Inflammatory macrophage (primary cell): ENCODE data around the gene ZC3H10.
"Not testable (repeated sequence)": the region's sequence is repeated elsewhere in the genome, so short reads cannot be mapped to it uniquely, and the experiment has no call there.

Experiments
- DNase-seq, 2 donors: peaks; one replicate each; pipeline ENCODE4 v3.0.0-alpha.2; 2020 to 2022

Gene ZC3H10

DNA sequence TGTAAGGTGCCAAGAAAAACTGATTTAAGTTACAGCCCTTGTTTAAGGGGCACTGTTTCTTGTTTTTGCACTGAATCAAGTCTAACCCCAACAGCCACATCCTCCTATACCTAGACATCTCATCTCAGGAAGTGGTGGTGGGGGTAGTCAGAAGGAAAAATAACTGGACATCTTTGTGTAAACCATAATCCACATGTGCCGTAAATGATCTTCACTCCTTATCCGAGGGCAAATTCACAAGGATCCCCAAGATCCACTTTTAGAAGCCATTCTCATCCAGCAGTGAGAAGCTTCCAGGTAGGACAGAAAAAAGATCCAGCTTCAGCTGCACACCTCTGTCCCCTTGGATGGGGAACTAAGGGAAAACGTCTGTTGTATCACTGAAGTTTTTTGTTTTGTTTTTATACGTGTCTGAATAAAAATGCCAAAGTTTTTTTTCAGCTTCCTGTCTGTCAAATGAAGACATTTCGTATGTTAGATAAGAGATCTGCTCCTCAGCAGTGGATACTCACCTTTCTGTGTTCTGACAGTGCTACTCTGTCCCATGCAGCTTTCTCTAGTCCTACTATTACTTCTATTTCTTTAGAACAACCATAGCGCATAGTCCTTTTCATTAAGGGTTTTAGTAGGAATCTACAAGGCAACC lies 14.9 kb upstream of the ZC3H10 start:
- DNase-seq = no peak

GRCh38 chr12:56103823-56104108 lies 14.3 kb upstream of the ZC3H10 start:
- no peak for DNase-seq

GRCh38 chr12:56104109-56104814 lies 13.8 kb upstream of the ZC3H10 start, which contains the start of gene PA2G4:
PA2G4 (plus strand) TSS chr12:56104559; CDS start chr12:56104738, 179 bp downstream.
- peak; percentile 100 for DNase-seq

DNA sequence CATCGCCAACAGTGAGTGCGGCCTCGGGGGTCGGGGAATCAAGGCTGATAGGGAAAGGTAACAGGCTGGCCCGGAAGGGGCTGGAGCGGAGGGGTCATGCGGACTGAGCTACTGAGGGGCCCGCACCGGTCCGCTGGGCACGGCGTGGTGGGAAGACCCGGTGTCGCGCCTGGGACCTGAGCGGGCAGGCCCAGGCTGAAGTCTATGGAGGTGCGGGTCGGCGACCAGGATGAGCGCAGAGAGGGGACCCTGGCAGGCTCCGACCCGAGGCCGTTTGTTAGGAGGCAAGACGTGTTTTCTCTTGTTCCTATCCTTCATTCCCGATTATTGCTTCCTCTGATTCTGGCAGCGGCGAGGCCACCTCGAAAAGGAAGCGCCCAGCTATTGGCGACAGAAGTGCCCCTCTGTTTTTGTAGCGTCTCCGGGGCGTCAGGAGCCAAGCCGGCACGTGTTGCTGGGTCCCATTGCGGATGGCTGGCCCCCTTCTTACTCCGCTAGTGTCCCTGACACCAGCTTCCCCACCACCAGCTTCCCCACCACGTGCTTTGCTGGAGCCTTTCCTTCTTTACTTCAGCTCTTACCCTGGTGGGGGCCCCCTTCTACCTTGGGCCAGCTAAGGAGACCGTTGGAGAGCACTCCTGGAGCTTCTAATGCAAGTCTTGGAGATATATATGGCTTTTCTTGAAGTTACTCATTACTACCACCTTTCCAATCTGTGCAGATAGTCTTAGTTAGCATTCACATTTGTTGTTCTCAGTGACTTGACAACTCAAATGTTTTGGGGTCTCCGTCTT lies 13.1 kb upstream of the ZC3H10 start:
- peak in 1 of 2 donors; percentile 46 for DNase-seq

GRCh38 chr12:56105609-56105902 lies 12.5 kb upstream of the ZC3H10 start:
- no peak for DNase-seq

DNA sequence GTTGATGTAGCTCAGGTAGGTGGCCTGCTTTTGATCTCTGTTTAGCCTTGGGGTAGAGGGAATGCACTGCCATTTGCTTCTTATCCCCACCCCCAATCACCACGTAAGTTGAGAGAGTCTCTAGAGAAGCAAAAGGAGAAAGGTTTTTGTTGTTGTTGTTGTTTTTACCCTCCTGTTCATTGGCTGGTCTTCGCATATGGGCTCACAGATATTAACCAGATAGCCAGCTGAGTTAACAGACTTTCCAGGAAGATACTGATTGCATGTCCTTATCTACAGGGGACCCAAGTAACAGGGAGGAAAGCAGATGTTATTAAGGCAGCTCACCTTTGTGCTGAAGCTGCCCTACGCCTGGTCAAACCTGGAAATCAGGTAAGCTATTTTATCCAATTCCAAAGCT lies 10.8 kb upstream of the ZC3H10 start:
- DNase-seq = no peak

DNA sequence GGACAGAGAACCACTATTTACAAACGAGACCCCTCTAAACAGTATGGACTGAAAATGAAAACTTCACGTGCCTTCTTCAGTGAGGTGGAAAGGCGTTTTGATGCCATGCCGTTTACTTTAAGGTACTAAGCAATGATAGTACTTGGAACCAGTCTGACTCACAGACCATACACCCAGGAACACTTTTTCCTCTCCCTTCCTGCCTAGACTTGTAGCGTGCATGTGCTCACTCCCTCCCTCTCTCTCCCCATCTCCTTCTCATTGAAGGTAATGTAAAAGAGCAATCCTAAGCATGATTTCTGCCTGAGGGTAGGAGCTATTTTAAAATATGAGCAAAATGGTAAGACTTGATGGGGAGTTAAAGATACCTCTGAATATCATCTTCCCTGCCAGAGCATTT lies 7.5 kb upstream of the ZC3H10 start:
- no peak for DNase-seq

DNA sequence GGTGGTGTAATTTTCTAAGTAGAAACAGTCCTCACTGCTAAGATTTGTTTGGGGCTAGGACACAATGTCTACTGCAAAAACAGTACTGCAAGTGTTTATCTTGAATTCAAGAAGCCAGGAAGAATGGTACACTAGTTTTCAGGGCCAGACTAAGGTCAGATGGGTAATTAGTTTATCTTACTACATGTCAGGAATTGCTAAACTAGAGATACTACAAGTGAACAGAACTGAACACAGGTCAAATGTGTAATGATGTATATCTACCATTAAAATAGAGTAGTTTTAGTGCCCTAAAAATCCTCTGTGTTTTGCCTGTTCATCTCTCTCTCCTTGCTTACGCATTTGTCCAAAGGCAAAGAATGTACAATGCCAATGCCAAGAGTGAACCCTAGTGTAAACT lies 4.0 kb upstream of the ZC3H10 start:
- DNase-seq = no peak

DNA sequence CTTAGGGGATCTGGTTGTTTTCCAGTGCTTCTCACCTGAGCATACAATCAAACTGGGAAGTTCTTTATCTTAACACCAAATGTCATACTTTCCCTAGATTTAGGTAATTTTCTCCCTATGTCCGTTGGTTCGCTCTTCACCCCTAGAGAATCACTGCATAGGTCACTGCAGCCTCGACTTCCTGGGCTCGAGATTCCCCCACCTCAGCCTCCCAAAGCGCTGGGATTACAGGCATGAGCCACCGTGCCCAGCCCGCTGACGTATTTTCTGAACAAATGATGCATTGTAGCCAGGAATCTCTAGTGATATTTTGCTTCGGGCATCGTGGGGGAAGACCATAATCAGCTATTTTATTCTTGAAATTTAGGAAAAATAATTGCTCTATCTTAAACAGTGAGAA lies 2.7 kb upstream of the ZC3H10 start:
- DNase-seq = no peak

DNA sequence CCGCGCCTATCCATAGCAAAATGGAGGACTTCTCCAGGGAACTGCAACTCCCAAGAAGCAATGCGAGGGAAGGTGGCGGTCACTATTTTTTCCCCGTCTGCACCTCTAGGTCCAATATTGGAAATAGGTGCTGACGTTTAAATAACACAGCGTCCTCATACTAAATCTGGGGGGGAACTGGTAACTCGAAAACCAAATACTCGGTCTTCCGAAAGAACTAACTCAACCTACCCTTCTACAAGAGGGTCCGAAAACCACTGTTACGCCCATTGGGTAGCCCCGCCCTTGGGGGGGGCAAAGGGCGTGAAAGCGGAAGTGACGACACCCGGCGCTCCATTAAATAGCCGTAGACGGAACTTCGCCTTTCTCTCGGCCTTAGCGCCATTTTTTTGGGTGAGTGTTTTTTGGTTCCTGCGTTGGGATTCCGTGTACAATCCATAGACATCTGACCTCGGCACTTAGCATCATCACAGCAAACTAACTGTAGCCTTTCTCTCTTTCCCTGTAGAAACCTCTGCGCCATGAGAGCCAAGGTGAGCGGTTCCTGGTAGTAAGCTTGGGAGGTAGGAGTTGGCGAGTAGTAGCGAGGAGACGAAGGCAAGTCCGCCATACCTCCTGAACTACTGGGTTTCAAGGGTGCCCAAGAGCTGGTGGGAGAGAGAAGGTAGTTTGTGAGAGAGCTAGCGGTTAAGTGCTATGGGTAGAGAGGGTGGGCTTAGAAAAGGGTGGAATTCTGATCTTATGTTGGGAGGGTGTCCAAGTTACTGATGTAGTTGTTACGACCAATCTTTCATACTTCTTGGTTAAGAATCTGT lies 1.6 kb upstream of the ZC3H10 start, which contains the start of gene RPL41:
Gene RPL41 (plus strand): TSS at position 367 of the 815 bp plus-strand sequence.
- DNase-seq = peak; percentile 97

GRCh38 chr12:56117082-56117706 lies 872 bp upstream of the ZC3H10 start:
- DNase-seq = not testable (repeated sequence)

- peak in 1 of 2 donors; percentile 57 for DNase-seq
Measured at GRCh38 chr12:56118688-56119357, 757 bp downstream of the ZC3H10 start.

GRCh38 chr12:56119361-56119796 lies 1.3 kb downstream of the ZC3H10 start:
- DNase-seq = peak; percentile 77 to 84

DNA sequence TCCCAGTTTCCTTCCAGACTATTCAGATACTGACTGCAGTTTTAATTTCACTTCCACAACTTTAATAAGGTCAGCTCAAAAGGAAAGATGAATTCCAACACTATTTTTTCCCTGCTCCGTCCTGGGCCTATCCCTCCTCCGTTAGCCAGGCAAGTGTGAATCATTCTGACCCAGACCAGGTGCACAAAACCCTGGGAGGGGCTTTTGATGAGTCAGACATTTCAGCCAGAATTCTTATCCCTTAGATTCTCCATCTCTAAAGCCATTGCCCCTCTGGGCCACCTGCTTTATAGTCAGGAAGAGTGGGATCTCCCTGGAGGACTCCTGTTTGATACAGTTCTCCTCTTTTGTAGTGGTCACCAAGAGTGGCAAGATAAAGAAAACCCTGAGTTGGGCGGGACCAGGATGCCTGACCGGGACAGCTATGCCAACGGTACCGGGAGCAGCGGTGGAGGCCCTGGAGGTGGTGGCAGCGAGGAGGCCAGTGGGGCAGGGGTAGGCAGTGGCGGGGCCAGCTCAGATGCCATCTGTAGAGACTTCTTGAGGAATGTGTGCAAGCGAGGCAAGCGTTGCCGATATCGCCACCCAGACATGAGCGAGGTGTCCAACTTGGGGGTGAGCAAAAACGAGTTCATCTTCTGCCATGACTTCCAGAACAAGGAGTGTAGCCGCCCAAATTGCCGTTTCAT lies 2.2 kb downstream of the ZC3H10 start:
- DNase-seq = no peak

DNA sequence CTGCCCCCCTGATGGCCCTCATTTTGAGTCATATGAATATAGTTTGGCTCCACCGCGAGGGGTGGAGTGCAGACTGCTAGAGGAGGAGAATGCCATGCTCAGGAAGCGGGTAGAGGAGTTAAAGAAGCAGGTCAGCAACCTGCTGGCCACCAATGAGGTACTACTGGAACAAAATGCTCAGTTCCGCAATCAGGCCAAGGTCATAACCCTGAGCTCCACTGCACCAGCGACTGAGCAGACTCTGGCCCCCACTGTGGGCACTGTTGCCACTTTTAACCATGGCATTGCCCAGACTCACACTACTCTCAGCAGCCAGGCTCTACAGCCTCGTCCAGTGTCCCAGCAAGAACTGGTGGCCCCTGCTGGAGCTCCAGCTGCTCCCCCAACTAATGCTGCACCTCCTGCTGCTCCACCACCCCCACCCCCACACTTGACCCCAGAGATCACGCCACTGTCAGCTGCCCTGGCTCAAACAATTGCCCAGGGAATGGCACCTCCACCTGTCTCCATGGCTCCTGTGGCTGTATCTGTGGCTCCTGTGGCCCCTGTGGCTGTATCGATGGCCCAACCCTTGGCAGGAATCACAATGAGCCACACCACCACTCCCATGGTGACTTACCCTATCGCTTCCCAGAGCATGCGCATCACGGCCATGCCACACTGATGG lies 3.3 kb downstream of the ZC3H10 start:
- no peak for DNase-seq

- DNase-seq = no peak
Measured at GRCh38 chr12:56122637-56123036, 4.6 kb downstream of the ZC3H10 start.

- no peak for DNase-seq
Measured at GRCh38 chr12:56124133-56124532, 6.1 kb downstream of the ZC3H10 start.

DNA sequence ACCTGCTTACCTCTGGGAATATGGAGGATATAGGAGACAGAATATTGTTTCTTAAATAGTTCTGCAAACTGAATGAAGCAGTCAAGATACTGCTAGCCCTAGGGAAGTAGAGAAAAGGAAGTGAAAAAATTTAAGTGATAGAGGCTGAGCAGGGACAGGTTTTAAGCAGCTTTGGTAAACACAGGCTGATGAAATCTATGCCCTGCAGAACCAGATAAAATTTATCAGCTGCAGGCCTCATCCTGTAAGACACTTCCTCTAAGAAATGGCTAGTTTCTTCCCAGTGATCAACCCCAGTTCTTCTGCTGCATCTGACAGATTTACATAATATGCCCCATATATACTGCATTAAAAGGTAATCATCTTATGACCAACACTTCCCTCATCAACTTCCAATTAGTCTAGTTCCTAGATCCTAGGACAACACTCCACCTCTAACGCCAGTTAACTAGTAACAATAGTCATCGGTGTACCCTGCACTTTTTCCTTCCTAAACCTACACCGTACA lies 8.7 kb downstream of the ZC3H10 start:
- peak; percentile 47 to 63 for DNase-seq

DNA sequence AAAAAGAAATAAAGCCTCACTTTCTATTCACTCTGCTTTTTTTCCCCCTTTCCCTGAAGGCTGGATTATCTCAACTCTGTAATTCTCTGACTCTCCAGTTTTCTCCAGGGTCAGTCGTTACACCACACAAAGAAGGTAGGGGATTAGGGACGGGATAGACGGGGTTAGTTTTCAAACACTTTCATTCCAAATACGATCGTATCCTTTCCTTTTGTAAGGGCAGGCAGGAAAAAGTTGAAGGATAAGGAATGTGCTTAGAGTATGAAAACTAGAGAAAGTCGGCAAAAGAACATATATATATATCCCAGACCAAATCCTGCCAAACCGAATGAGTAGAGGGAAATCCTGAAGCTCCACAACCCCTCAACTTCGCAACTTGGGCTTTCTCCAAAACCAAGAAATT lies 9.4 kb downstream of the ZC3H10 start:
- DNase-seq = no peak
